Stimulated activated CD4-positive, alpha-beta T cell treated with anti-CD3 and anti-CD28 coated beads, Interleukin-2, amount 100 ng/mL, for 4 hours (primary cell): Measurements from ENCODE around the gene WDR33.

Experiments used
- DNase-seq: peaks from one replicate; pipeline ENCODE4 v3.0.0-alpha.2; 2020; ENCODE audit warnings: low read depth

The WDR33 gene

DNA sequence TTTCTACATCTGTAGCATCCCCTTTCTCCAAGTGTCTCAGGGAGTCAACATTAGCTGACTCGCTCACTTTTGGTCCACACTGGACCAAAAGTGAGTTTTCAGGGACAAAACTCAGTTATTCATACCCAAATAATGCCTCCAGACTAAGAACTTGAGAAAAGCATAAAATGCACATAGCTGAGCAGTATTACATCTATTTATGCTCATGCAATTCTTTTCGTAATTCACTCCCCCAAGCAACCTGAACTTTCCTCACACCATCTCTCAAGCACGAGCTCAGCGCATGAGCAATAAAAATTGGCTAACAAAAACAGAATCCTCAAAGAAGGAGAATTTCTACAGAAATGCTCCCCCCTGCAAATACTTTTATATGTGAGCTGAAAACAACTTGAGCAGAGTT, 92.7 kb downstream of the WDR33 start:
- DNase-seq = no peak

DNA sequence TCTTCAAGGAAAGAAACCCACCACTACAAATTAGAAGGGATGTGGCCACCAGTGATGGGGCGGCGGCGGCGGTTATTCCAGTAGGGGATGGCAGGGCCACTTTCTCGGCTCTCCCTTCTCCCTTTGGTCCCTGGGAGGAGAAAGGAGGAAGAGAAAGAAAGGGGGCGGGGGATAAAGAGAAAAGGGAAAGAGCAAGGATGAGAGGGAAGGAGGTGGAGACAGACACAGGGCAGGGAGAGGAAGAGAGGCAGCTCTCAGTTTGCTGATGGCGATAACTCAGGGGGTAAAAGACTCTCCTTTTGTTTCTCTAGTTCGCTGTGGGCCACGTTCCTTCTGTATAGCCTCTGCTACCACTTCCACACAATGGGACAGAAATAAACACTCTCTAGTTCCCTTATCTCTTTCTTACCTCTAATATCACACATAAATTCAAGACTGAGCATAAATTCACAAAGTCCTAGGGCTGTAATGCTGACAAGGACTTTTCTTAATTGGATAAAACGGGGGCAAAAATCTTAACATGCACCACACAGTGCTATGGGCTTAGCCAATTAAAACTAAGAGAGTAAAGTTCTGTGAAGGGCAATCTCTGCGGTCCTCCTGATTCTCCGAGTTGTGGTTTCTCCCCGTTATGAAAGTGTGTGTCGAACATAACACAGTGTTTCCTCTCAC, 95.1 kb downstream of the WDR33 start:
- DNase-seq = no peak

DNA sequence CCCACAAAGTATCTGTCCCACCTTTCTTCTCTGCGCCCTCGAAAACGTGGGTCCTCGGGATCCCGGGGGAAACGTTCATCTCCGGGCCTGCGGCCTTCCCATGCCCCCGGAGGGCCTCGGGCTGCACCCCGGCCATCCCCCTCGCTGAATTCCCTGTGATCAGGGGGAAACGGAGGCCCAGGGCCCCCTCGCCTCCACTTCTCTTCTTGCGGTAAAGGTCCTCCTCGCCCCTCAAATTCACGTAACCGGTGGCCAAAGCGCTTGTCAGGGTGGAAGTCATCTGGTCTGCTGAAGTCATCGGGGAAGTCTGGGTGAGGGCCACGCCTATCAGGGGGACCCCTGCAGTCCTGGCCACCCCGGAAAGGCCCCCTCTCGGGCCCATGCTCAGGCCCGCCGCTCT, 97.4 kb downstream of the WDR33 start:
- no peak for DNase-seq

DNA sequence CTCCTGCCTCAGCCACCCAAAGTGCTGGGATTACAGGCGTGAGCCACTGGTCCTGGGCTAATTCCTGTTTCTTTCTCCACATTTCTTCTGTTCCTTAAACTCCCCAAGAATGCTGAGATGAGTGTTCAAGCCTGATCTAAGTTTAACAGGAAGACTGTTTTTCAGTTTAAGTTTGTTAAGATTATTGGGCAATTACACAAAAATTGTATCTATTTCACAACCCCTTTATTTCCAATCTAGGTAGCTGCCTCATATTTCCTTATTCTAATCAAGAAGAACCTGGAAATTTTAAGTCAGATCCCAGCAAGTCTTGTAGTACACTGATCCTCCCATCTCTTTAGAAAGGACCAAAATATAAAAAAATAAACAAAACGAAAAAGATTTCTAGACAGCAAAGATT, 98.0 kb downstream of the WDR33 start:
- no peak for DNase-seq

DNA sequence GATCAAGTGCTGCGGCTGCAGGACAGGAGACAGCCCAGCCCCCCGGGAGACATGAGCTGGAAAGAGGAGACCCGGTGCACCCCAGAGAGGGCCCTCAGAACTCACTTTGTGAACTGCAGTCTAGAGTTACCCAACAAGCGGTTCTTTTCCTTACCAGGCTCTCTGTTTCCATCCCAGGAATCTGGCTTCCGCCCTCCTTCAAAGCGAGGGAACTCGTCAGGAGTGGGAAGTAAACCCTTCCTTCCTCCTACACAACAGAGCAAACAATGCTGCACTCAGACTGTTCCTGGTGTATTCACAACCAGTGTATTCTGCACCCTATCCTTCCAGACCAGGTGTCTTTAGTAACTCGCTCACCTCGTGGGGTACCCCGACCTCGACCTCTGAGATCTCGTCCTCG, 101.6 kb downstream of the WDR33 start:
- DNase-seq = no peak

DNA sequence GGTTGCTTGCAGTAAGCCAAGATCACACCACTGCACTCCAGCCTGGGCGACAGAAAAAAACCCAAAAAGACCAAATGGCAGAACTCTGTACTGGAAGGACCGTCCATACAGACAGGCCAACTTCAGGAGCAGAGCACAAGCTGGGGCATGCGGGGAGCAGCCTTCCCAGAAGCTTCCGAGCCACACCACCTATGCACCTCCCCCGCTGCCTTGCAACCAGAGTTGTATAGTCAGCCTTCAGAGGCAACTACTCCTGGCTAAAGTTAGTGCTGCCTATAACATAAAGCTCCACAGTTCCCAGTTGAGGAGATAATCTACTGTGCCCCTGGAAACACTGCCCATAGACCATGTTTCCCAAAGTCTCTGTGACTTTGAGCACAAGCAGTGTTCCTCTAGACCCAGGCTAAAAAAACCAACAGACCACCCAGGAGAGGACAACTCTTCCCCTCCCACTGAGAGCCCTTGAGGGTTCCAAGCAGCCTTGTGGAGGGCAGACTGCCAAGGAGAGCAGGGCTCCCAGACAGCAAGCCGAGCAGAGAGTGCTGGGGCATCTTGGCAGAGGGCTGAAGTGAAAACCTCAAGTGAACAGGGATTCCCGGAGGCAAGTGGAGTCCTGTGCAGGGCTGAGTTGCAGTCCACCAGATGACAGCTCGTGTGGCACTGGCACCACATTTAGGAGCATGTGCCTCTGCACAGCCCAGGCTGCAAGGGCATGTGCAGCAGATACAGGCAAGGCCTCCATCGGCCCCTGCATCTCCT, 102.9 kb downstream of the WDR33 start:
- DNase-seq = no peak

DNA sequence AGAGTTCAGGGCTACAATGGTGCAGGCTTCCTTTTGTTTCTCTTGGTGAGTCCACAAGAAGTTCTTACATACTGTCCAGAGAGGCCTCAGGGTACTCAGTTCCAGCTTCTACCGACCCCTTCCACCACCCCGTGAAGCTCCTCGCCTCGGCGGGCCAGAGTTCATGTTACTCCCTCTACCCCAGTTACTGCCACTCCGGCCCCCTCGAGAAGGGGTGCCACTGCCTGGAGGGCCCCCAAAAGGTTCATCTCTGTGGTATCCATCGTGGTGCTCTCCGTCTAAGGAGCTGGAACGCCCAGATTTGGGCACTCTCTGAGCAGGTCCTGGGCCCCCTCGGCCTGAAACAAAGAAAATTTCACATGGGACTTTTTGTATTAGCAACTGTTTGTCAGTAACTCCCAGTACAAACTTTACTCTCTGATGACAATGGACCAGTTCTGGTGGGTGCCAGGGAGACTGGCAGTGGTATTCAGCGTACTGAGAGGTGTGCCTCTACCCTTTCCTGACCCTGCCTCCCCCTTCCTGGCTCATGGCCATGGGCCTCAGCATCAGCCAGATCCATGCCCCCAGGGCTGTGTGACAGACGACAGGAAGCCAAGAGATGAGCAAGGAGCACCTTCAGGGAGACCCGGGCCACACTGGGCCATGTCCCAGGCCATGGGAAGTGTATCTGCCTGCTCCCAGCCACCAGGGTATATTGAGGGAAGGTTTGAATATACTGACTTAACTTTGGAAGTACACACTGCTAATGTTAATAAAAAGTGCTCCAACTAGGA, 104.6 kb downstream of the WDR33 start:
- no peak for DNase-seq

DNA sequence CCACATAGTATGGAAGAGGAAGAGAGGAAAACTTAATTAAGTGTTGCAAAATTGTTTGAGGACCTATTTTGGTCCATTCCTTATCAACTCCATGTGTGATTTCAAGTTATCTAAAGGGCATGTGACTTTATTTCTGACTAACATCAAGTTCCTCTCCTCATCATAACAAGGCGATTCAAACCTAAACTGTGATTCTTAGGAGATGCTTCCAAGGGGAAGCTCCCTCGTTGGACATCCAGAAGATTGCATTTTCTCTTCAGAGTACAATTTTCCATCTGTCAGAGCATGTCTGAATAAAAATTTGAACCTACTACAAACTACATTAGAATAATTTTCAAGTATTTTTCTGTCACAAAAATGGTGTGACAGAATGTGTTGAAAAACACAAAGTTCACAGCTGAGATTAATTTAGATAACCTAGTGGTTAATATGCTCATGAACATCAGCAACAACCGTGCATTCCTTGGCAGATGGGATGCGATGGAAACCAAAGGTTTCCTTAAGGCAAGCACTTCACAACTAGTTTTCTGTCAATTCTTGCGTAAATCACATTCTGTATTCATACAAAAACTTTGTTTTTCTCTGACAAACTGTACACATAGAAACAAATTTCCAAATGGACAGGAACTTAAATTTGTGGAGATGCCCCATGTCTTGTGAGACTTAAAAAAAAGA, 105.4 kb downstream of the WDR33 start:
- DNase-seq = no peak

DNA sequence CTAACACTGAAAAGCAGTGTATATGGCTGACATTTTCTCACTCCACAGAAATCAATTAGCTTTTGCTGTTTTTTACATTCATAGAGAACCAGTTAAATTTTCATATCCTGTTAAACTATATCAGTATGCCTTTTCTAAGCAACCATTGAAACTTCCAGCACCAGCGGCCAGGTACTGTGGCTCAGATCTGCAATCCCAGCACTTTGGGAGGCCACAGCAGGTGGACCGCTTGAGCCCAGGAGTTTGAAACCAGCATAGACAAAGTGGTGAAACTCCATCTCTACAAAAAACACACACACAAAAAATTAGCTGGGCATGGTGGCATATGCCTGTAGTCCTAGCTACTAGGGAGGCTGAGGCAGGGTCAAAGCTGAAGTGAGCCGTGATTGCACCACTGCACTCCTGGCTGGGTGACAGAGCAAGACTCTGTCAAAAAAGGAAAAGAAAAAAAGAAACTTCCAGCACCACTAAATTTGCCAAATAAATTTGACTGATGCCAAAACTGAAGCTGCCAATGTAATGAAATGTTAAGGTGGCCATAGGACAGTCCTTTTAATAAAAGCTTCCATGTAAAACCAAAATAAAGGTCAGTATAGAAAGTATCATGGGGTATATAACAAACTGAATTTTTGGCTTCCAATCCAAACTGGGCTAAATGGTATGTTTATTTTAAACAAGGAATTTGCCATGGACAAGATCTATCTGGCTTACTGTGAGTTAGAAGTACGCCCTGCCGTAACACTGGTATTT, 106.2 kb downstream of the WDR33 start:
- no peak for DNase-seq

DNA sequence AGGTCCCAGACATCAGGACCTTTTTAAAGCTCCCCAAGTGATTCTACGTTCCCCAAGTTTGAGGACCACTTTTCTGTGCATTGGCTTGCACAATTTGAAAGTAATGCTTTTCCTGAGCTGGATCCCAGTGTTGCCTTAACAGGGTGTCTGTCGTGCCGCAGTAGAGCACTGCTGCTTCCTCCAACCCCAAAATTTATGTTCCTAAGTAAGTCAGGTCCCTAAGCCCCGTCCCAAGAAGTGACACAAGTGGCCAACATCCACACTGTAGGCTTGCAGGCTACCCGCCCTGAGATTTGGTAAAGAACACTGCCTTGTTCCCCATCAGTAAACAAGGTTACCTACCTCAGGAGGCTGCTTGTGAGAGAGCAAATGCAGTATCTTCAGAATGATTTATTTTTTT, 107.7 kb downstream of the WDR33 start:
- DNase-seq = no peak

DNA sequence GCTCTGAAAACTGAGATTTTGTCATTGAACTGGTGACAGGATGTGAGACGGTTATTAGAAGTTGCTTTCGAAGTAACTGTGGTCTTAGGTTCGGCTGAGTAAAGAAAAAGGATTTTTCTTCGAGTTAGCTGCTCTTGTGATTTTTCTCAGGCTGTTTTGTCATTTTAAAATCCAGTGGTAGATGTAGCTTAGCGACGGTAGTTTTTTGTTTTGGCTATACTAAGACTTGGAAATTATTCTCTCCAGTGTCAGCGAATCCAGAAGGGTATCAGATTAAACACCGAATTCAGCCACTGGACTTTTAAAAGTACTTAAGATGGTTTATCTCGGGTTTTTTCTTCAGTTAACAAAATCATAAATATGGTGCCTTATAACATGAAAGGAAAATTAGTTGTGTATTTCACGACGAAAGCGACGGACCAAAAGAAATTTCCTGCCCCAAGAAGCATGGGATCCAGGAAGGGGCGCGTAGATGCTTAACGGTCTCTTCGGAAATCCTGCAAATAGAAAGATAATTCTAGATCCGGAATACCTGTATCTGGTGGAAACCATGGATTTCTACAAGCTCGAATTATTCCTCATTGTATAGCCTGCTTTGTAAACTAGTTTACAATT, 108.5 kb downstream of the WDR33 start:
- no peak for DNase-seq

DNA sequence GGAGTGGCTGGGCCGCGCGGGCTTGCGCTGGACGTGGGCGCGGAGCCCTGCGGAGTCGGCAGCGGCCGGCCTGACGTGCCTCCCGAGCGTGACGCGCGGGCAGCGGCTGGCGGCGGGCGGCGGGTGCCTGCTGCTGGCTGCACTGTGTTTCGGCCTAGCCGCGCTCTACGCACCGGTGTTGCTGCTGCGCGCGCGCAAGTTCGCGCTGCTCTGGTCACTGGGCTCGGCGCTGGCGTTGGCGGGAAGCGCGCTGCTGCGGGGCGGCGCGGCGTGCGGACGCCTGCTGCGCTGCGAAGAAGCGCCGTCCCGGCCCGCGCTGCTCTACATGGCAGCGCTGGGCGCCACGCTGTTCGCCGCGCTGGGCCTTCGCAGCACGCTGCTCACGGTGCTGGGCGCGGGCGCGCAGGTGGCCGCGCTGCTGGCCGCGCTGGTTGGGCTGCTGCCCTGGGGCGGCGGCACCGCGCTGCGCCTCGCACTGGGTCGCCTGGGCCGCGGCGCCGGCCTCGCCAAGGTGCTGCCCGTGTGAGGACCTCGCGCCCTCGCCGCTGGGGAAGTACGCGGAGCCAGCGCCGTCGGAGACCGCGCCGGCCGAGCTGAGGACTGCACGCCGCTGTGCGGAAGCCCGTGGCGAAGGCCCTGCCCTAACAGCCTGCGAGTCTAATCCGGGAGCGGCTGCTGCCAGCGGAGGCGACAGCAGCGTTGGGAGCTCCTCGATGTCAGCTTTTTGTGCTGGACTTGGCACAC, 109.1 kb downstream of the WDR33 start:
- peak; percentile 73 for DNase-seq

DNA sequence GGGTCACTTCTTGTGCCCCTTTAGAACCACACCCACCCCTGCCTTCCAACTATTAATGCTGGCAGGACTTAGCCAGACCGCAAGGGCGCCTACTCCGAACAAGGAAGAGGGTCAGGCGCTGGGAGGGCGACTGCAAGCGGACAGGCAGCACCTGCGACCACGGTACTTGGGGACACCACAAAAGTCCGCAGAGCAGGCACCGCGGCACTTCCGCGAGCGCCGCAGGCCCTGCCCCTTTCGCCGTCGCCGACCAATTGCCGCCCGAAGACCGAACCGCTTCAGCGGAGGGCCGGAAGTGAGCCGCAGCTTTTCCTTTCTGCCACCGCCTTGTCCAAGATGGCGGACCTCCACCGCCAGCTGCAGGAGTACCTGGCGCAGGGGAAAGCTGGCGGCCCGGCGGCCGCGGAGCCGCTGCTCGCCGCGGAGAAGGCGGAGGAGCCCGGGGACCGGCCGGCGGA, 109.7 kb downstream of the WDR33 start, which contains the start of gene SFT2D3:
SFT2D3 (plus strand) TSS at position 305 of the 458 bp plus-strand sequence; CDS start at position 337, 32 bp downstream.
- DNase-seq = peak; percentile 87

DNA sequence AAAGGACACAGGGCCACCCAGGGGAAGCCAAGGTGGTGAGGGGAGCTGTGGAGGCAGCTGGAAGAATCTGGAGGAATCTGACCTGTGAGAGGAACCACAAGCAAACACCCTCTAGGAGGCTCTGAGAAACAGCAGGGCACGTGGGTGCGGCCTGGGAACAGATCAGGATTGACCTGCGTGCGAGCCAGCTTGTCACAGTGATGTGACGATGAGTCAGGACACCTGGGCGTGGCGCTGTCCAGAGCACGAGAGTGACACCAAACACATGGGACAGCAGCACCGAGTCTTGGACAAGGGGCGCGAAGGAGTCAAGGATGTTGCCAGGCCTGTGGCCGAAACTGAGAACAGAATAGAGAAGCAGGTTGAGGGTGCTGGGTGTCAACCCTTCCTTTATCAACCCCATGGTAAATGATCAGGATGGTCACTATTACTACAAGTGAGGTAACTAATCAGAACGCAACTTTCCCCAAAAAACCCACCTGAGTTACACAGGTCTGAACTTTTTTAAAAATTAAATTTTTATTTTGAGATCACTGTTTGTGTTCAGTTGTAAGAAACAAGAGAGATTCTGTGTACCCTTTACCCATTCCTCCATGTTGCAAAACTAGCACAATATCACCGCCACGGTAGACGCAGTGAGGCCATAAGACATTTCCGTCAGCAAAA, 110.3 kb downstream of the WDR33 start:
- no peak for DNase-seq

DNA sequence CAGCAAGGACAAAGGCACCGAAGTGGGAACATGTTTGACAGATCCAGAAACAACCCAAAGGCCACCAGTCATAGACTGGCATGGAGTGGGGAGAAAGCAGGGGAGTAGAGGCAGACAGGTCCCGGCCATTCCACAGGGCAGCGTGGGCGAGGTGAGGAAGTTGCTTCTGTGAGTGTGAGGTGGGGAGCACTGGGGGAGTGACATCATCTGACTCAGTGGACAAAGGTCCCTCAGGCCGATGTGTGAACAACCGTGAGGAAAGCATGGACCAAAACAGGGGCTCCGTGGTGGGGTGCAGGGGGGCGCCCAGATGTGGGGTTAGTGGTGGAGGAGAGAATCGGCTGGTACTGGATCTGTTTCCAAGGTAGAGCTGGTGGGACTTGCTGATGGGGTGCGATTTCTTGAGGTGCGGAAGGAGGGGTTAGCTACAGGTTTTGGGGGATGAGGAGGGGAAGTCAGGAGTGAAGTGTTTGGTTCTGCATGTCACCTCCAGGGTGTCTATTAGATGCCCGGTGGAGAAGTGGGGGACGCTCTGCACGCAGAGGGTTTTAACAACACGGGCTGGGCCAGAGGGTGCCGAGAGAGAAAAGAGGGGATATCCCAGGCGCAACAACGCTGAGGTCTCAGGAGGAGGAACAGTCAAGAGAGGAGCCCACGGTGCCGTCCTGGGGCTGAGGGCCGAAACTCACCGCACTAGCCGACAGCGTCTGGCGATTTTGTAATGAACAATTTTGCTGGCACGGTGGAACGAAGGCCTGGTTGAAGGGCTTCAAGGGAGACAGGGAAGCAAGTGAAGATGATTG, 112.2 kb downstream of the WDR33 start:
- no peak for DNase-seq

DNA sequence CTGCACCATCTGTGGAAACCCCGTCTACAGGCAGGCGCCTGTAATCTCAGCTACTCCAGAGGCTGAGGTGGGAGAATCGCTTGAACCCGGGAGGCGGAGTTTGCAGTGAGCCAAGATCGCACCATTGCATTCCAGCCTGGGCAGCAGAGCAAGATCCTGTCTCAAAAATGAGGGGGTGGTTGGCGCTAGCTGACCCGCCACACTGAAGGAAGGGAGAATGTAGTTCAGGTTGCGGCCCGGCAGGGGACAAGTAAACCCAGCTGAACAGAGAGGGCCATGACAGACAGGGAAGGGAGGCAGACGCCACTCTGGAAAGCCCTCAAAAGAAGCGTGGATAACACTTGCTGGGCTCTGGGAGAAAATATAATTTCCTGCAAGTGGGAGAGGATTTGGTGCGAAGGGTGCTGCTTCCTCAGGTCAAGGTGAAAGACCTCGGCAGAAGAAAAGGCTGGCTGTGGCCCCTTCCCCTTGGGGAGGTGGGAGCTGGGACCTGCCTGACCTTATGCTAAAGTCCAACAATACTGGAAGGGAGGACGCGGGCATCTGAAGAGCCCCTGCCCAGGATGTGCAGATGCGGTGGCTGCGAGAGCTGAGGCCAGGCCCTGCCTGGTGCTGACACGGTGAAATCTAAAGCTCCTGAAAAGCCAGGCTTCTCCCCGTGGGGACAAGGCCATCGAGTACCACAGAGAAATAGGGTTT, 113.3 kb downstream of the WDR33 start:
- DNase-seq = no peak

DNA sequence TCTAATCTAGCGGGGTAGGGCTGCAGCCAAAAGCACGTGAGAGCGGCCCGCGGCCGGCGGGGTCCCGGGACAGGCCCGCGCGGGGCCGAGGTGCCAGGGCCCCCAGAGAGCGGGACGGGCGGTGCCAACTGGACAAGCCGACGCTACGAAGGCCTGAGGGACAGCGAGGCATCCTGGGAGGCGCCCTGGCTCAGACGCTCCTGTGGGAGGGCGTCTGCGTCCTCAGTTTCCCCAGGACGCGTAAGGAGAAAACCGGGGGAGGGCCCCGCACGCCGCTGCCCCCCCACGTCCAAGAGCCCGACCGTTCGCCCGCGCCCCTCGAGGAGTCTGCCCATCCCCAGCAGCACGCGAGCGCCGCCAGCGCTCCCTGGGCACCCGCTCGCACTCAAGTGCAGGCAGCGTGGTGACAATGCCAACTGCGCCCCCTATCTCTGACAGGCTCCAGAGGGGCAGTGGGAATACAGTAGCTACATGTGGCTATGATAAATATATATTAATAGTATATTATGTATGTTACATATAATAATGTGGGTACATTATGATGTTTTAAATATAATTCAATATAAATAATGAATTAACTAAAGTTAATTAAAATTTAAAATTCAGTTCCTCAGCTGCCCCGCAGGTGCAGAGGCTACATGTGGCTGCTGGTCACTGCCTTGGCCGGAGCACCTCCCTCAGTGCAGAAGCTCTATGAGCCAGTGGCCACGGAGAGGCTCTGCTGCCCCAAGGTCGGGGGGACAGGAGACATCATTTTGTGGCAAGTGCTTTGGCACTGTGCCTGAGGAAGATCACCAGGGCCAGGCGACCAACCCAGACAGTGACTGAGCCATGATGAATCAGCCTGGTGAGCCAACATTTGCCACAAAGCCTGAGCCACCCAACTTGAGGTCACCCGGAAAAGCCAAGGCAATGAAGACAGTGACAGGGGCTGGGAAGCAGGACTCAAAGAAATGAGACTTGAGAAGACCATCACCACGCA, 115.2 kb downstream of the WDR33 start:
- peak; percentile 37 for DNase-seq
